IPS DF 19.7 (cell line): ENCODE data around the gene FCRL1.
A peak's percentile ranks its signal among the peaks of the same experiment; 100 is the strongest.

Experiments used
- DNase-seq: peaks from one replicate; pipeline ENCODE4 v3.0.0-alpha.2; 2013; ENCODE audit warnings: low read depth, low spot score

Gene FCRL1

DNA sequence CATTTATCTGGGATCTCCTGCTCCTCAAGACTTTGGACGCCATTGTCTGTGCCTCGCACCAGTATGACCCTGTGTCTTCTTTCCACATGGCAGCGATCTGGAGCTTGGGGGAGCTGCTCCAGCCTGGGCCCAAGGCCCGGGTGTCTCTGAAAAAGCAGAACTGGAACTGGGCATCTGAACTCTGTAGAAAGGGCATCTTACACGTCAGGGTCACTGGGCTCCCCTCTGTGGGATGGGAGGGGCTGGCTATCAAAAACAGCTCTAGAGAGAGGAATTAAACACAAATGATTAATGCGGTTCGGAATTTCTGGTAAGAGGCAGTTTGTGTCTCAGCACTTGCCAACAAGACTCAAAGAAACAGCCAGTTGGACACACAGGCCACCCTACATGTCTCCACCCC lies 16.1 kb downstream of the FCRL1 start:
- DNase-seq: no peak

DNA sequence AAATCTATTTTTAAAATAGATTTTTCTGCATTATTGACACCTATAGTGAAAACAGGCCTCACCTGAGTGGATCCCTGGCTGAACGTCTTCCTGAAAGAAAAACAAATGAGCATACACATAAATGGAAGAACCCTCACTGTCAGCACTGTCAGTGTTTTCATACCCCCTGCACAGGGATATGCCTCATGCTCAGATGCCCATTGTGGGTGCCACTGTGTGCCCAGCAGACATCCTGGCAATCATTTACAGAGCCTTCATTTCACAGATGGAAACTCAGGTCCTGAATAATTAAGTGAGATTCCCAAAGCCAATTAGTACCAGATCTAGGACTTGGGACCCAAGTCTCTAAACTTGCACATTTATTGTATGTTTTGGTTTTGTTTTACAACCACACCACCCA lies 19.9 kb downstream of the FCRL1 start:
- DNase-seq: no peak

DNA sequence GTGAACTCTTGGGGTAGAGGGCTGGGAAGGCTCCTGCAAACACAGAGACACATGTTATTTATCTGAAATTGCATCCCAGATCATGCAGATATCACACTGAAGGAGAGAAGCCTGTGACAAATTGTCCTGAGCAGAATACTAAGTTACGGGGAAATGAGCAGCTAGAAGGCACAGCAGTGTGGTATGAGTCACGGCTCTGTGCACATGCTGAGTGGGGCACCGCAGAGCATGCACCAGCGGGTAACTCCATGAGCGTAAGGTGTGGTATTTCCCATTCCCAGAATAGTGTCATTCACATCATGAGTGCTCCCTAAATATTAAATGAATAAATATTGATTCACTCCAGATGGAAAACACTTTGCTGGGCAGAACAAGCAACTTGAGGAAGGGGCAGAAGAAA lies 21.7 kb downstream of the FCRL1 start:
- no peak for DNase-seq

DNA sequence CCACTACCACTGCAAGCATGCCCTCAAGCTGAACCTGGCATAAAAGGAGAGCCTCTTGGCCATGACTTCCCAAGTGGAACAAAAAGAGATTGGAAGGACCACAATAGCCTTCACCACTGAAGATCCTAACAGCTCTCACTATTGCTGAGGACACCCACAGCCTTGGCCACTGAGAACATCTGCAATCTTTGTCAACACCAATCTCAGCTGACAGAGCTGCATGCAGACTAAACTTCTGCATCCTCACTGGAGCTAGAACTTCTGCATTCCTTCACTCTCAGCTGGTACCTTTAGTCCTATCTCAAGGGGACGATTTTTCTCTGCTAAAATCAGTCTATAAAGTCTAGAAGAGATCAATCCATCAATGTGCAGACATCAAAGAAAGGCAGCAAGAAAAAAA lies 34.7 kb downstream of the FCRL1 start:
- no peak for DNase-seq

DNA sequence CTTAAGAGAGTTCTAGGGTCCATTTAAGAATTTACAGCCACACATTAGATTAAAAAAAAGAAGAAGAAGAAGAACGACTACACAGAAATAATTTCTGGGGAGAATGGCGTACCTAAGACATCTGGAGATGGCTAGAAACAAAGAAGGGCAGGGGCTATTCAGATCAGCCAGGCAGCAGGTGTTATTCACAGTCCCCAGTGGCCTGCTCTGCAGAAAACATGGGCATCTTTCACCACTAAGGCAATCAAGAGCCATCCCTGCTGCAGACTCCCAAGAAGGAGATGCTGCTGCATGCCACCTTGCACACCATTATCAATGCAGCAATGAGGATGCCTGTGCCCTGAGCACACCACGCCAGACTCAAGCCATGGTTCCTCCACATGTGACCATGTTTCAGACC lies 35.1 kb downstream of the FCRL1 start:
- DNase-seq: no peak

DNA sequence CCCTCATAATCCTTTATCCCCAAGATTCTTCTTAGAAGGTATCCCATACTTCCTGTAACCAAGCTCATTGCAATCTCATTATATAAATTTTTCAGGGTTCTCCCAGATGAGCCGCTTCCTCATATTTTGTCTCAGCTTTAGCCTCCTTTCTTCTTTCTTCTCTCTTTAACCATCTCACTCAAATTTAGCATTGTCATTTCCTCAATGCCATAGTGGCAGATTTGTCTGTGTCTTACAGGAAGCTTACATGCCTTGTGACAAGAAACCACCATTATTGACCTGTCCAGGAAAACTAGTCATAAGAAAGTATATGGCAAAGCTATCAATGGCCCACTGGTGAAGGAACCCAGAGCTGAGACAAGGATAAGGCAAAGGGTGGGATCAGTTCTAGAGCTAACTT lies 37.0 kb downstream of the FCRL1 start:
- DNase-seq: no peak

DNA sequence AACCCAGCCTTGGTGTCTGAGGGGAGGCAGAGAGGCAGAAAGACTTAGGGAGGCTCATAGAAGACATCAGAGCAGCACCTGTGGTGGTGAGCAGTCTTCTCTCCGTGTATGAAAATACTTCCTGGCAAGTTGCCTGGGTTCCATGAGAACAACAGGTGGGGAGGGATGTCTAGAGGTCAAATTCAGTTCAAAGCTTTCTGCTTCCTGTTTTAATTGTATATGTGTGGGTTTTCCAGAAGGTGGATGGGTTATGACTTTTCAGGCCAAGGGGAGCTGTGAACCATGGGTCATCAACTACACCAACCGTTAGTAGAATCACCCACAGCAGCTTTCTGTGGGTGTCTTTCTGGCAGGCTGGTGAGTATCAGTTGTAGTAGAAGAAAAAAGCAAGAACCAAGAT lies 38.9 kb downstream of the FCRL1 start:
- no peak for DNase-seq

DNA sequence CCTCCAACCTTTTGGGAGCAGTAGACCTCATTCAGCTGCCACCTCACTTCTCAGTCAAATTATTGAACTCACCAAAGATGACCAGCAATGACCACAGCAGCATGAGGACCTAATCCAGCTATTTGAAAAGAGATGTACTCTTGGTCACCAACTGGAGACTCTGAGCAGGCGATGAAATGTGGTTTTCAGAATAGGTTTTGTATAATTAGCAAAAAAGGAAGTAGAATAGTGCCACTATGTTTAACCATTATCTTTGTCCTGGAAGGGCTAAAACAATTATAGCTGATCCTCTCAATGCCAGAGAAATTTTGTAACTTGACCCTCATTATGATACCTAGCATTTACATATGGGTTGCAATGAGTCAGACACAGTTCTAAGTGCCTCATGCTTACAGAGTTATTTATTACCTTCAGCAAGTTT lies 42.9 kb downstream of the FCRL1 start, which contains the start of gene FCRL2:
Gene FCRL2 (minus strand): TSS at position 162 of the 421 bp plus-strand sequence. CDS start 59 bp downstream, at position 103.
- no peak for DNase-seq

DNA sequence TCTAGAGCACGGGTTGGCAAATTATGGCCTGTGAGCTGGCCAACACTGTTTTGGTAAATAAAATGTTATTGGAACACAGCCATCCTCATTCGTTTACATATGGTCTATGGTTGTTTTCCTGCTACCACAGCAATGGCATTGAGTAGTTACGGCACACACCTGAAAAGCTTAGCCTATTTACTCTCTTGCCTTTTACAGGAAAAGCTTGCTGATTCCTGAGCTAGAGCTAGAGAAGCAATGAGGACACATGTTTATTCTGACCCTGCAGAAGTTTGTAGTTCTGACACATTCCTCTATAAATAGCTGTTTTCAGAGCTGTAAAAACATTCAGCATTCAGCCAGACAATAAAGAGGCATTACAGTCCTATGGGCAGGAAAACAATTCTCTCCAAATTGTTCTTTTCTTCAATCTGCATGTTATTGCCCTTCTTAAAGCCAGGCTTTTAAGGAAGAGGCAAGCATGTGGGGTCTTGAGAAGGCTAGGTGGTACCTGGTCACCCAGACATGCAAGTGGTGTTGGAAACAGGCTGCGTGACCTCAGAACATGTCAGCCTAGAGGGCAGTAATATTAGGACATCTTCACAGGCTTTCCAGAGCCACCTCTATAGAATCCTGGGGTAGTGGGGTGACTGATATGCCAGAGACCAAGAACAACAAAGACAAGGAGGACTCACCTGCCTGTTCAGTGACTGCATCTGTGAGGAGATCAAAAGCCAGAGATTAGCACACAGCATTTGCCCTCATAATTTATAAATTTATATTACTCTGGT lies 44.6 kb downstream of the FCRL1 start:
- no peak for DNase-seq

DNA sequence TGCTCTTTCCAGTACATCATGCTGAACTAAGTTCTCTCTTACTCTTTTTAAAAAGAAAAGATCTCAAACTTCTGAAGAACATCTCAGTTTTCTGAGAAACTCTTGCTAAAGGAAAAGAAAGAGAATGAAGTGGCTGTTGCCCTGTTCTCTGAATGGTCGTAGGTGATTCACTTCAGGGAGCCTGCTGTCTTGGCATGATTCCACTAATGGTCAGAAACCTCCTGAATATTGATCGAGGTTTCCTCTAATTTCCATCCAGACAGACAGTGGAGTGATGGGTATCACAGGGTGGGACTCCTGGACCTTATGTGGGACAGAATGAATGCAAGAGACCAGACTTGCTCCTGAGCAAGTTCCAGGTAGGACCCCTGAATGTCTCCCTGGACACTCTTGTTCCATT lies 45.5 kb downstream of the FCRL1 start:
- no peak for DNase-seq

DNA sequence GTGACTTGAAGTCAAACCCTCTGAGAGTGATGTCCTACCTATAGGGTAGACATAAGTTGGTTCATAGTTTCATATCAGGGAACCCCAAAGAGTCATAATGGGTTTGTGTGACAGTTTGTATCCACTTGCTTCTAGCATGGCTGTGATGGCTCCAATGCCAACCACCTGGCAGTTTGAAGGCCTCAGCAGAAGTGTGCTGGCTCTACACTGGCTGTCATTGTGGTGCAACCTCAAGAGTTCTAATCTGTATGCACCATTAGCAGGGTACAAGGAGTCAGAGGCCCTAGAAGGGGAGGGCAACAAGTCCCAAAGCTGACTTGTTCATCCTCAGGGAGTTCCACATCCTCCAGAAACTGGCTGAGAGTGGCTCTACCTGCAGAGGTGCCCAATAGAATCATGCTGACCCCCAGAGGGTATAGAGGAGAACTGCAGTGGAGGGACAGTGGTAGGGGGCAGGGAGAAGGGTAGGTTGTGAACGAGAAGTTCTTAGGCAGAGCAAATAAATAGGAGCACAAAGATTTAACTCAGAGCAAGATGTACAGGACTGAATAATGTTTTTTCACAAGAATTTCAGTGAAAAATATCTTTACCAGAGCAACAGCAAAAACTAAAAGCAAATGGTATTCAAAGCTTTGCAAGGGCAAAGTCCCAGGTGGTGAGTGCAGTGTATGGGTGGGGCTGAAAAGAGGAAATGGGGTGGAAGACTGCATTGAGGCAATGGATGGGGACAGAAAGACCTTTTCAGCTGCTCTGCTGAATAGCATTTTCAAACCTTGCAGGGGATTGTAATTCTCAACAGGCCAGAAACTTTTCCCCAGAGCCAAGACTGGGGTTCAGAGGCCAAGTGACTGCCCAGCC lies 46.2 kb downstream of the FCRL1 start:
- DNase-seq: peak; percentile 35

DNA sequence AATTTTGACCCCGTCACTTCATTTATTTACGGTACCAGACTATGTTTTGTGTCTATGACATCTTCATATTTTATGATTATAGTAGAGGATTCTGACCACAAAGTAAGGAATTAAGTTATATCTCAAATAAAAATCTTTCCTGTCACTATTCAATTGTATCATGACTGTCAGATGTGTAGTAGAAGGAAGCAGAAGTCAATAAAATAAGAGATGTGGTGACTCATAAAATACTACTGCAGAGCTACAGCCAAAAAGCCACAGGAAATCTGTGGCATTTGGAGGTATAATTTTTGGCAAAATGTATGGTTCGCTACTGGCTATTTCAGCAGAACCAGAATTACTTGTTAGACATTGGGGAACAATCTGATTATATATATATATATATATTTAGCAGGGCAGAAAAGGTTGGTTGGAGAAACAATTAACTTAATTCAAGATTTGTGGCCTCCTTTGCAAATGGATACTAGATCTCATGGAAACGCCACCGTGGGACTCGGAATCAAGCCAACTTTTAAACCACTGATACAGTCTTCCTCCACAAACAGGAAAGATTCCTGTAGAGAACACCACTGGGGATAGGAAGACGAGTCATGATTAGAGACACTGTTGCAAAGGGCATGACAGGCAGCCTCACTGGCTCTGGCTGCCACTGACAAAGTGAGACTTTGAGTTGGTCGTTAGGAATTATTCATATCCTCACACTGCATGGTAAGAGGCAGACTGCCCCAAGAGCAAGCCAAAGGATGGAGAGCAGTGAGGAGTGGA lies 48.1 kb downstream of the FCRL1 start:
- DNase-seq: no peak

DNA sequence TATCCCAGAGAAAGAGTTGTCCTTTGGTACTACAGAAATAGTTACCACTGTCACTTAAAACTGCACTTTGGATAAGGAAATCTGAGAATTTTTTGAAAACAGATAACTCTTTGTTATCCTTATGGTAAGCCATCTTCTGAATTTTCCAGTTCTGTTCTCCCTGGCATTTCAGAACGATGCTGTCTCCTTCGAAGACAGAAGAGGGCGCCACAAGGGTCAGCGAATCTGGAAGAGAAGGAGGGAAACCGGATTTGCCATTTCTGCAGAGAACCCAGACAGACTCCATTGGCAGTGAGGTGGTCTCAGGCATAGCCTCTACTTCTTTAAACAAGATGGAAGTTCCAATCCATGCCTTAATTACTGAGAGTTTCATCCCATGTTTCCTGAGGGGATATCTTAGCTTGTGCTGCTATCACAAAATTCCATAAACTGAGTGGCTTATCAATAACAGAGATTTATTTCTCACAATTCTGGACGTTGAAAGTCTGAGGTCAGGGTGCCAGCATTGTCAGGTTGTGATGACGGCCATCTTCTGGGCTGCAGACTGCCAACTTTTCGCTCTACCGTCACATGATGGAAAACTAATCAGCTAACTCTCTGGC lies 49.4 kb downstream of the FCRL1 start:
- DNase-seq: peak; percentile 28

DNA sequence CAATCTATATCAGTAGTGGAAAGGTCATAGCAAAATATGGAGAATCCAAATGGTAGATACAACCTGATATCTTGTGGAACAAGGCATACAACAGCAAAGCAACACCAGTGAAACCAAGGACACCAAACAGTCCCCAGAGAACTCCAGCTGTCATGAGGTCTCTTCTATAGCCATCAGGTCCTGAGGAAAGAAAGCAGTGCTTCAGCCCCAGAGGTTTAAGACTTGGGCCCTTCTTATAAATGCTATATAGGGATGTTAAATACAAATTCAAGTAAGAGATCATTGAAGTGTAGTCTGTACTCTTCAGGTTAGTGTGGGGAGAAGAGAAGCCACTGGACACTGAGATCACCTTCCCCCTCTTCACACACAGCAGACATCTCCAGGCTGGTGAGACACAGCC lies 53.1 kb downstream of the FCRL1 start:
- no peak for DNase-seq

DNA sequence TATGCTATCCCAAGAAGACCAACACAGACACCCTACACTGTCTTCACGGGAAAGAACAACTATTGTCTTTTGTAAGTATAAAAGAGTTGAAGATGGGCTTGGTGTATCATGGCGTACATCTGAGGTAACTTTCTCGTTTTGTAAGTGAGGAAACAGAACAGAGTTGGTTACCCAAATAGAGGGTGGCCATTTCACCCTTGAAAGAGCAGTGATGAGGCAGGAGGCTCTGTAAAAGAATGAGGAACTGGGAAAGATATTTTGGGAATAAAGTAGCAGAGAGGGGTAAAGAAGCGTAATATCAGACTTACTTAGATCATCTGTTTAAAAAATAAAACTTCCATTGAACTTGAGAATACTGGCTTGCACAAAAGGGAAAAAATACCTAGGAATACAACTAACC lies 61.9 kb downstream of the FCRL1 start:
- DNase-seq: no peak

DNA sequence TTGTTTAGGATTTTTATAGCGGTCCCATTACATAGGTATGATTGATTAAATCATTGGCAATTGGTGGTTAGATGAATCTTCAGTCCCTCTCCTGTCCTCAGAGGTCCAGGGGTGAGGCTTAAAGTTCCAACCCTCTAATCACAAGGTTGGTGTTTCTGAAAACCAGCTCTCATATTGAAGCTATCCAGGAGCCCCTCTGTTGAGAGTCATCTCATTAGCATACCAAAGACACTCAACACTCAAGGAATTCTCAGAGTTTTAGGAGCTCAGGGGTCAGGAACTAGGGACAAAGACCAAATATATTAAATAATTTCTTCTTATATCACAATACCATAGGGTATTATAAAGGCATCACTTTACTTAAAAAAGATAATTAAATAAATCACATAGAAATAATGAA lies 66.3 kb downstream of the FCRL1 start:
- no peak for DNase-seq

DNA sequence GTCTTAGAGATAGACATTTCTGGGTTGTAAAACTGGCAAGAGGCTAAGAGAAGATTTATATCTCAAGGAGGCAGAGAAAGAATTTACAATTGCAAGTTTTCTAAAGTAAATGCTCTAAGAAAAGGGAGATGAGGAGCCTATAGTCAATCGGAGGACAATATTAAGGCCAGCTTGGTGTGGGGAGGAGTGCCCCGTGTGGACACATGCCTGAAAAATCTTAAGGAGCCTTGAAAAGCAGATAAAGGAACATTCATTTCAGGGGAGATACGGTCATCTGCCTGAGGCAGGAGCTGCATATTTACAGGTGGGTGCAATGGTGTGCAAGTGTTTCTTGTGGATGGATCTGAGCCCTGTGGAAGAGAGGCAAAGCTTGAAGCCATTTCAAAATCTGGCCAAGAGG lies 68.6 kb downstream of the FCRL1 start:
- no peak for DNase-seq

DNA sequence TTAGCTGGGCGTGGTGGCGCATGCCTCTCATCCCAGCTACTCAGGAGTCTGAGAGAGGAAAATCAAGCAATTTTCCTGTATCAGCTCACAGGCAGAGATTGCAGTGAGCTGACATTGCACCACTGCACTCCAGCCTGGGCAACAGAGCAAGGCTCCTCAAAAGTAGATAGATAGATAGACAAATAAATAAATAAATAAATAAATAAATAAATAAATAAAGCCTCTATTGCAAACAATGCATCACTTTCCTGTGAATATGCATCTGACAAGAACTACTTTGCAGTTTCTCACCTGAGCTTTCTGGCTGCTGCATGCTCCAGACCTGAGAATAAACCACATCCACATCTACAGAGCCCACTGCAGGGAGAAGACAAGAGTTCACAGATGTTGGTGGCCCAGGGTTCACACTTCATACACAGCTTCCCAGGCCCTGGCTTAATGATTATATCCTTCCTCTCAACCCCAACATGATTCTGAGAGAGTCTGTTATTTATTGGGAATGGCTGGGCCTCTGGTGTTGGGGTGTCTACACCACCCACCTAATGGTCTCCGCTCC lies 71.6 kb downstream of the FCRL1 start:
- no peak for DNase-seq
